Activated naive CD4-positive, alpha-beta T cell treated with anti-CD3 and anti-CD28 coated beads, Interleukin-2, amount 50 U/mL, for 24 hours (primary cell): ENCODE results near the gene ATRNL1.
"Not testable (repeated sequence)": the region's sequence is repeated elsewhere in the genome, so short reads cannot be mapped to it uniquely, and the experiment has no call there.

Experiments used
- H3K27ac Mint-ChIP-seq: one replicate; pipeline ENCODE4 v1.8.0; 2021; ENCODE audit warnings: mild to moderate bottlenecking, mixed read lengths
- H3K27me3 Mint-ChIP-seq: one replicate; pipeline ENCODE4 v1.8.0; 2021; ENCODE audit warnings: mixed read lengths
- H3K36me3 Mint-ChIP-seq: one replicate; pipeline ENCODE4 v1.8.0; 2021; ENCODE audit warnings: mixed read lengths
- H3K4me1 Mint-ChIP-seq: one replicate; pipeline ENCODE4 v1.8.0; 2021; ENCODE audit warnings: mixed read lengths
- H3K4me3 Mint-ChIP-seq: one replicate; pipeline ENCODE4 v1.8.0; 2021; ENCODE audit warnings: mild to moderate bottlenecking, mixed read lengths
- H3K9me3 Mint-ChIP-seq: one replicate; pipeline ENCODE4 v1.8.0; 2021; ENCODE audit warnings: mixed read lengths

The ATRNL1 gene

DNA sequence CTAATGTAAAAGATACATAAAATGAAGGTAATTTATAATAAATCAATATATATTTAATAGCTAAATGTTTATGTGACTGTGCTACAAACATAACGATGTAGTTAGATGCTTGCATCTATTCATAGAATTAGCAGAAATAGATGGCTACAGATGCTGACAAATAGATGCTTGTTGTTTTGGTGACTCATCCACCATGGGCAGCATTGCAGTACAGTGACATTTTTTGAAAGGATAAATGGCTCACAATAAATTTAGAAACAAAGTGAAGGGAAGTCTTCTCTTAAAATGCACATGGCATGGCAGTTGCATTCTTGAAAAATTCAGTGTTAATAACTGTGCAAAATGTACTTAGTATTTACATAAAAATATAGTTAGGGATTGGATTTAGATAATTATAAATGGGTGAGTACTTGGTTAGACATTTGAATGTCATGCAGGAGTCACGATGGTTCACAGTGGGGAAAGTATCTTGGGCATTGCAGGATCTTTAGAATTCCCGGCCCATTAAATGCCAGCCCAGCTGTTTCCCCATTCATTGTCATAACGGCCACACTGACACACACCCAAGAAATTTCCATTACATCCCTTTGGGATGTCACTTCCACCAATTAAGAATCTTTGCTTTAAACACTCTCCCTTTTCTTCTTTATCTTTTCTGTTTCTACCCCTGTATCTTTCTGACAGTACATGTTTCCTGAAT lies 564.1 kb downstream of the ATRNL1 start:
- Mint-ChIP-seq H3K4me3 (no peak overlapping the region), H3K9me3 (no peaks in the 10 kb centered on the region), H3K27me3 (no peaks in the 10 kb centered on the region), H3K4me1 (no peaks in the 10 kb centered on the region), H3K27ac (no peak overlapping the region), H3K36me3 (no peaks in the 10 kb centered on the region)

DNA sequence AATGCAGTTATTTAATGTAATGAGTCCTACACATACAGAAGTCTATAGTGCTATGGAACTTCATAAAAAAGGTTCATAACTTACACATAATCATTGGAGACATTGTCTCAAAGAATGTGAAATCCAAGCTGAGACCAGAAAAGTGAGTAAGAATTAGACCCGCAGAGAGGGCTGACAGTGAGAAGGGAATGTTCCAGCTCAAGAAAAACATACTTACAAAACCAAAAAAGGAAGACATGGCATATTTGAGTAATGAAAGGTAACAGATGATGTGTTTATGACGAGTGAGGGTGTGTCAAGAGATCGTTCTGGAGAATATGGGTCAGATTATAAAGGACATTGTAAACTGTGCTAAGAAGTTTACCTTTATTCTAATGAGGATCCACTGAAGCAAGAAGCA lies 566.5 kb downstream of the ATRNL1 start:
- Mint-ChIP-seq H3K4me1 (no peaks in the 10 kb centered on the region), H3K27ac (no peak overlapping the region), H3K9me3 (no peaks in the 10 kb centered on the region), H3K27me3 (no peaks in the 10 kb centered on the region), H3K36me3 (no peaks in the 10 kb centered on the region), H3K4me3 (no peak overlapping the region)

DNA sequence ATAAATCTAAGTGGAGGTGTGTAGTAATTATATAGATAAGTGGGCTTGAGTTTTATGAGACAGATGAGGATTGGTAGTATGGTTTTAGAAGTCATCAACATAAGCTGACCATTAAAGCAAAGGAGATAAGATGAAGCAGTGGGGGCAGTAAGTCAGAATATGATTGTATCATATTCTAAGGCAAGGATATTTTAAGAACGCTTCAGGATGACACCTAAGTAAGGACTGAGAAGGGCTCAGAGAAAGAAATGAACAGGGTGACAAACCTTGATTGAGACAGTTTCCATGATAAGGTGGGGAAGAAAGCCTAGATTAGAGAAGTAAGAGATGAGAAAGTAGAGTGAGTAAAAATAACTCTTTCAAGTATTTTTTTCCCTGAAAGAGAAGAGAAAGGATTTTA lies 567.2 kb downstream of the ATRNL1 start:
- H3K4me3 Mint-ChIP-seq: no peak overlapping the region
- no peaks in the 10 kb centered on the region for H3K36me3 Mint-ChIP-seq
- H3K9me3 Mint-ChIP-seq: no peaks in the 10 kb centered on the region
- H3K4me1 Mint-ChIP-seq: no peaks in the 10 kb centered on the region
- no peaks in the 10 kb centered on the region for H3K27me3 Mint-ChIP-seq
- H3K27ac Mint-ChIP-seq: no peak overlapping the region

DNA sequence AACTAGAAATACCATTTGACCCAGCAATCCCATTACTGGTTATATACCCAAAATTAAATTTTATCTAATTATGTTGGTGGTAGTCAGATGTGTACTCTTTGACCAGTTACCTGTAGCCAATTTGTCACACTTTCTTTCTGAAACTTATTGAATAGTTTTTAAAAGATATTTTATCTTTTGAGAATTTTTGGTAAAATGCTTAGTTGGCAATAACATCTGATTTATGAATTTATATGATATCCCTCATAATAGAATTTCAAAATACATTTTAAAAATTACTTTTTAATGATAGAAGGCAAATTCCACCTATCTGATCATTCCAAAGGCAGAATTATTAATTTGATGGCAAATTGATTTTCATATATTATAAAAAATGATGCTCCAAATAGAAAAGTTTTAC lies 569.3 kb downstream of the ATRNL1 start:
- H3K9me3 Mint-ChIP-seq: no peaks in the 10 kb centered on the region
- H3K4me3 Mint-ChIP-seq: no peak overlapping the region
- H3K27me3 Mint-ChIP-seq: no peaks in the 10 kb centered on the region
- no peaks in the 10 kb centered on the region for H3K4me1 Mint-ChIP-seq
- no peak overlapping the region for H3K27ac Mint-ChIP-seq
- no peaks in the 10 kb centered on the region for H3K36me3 Mint-ChIP-seq

- Mint-ChIP-seq H3K27me3 (no peaks in the 10 kb centered on the region), H3K9me3 (no peaks in the 10 kb centered on the region), H3K4me3 (no peak overlapping the region), H3K36me3 (no peaks in the 10 kb centered on the region), H3K4me1 (no peaks in the 10 kb centered on the region), H3K27ac (no peak overlapping the region)
These were observed 572.4 kb downstream of the ATRNL1 start for GRCh38 chr10:115665549-115665948.

DNA sequence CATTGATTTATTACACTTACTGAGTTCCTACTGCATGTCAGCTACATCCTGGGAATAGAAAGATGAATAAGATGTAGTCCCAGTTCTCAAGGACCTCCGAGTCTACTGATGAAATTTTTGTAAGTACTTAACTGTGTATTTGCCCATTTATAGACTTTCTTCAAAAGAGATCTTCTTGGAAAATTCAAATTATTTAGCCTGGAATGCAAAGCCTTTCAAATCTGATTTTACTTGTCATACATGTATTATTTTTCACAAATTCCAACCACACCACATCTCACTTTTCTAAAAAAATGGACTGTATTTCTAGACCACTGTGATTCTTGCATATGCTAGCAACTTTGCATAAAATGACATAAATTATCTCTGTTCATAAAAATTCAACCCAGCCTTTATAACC lies 581.3 kb downstream of the ATRNL1 start:
- peaks cover 8% of the 10 kb centered on the region for H3K9me3 Mint-ChIP-seq
- no peaks in the 10 kb centered on the region for H3K27me3 Mint-ChIP-seq
- no peak overlapping the region for H3K27ac Mint-ChIP-seq
- no peaks in the 10 kb centered on the region for H3K36me3 Mint-ChIP-seq
- H3K4me1 Mint-ChIP-seq: no peaks in the 10 kb centered on the region
- no peak overlapping the region for H3K4me3 Mint-ChIP-seq

DNA sequence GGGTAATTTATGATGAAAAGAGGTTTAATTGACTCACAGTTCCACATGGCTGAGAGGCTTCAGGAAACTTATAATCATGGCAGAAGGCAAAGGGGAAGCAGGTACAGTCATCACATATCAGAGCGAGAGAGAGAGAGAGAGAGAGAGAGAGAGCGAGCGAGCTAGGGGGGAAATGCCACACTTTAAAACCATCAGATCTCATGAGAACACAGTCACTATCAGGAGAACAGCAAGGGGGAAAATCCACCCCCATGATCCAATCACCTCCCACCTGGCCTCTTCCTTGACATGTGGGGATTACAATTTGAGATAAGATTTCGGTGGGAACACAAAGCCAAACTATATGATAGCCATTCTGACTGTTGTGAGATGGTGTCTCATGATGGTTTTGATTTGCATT lies 603.6 kb downstream of the ATRNL1 start:
- Mint-ChIP-seq H3K27ac (no peak overlapping the region), H3K9me3 (no peaks in the 10 kb centered on the region), H3K27me3 (no peaks in the 10 kb centered on the region), H3K4me3 (no peak overlapping the region), H3K4me1 (no peaks in the 10 kb centered on the region), H3K36me3 (no peaks in the 10 kb centered on the region)

- Mint-ChIP-seq H3K27ac (no peak overlapping the region), H3K9me3 (no peaks in the 10 kb centered on the region), H3K36me3 (no peaks in the 10 kb centered on the region), H3K4me1 (no peaks in the 10 kb centered on the region), H3K4me3 (no peak overlapping the region), H3K27me3 (no peaks in the 10 kb centered on the region)
These were observed 612.9 kb downstream of the ATRNL1 start for GRCh38 chr10:115706026-115706425.

DNA sequence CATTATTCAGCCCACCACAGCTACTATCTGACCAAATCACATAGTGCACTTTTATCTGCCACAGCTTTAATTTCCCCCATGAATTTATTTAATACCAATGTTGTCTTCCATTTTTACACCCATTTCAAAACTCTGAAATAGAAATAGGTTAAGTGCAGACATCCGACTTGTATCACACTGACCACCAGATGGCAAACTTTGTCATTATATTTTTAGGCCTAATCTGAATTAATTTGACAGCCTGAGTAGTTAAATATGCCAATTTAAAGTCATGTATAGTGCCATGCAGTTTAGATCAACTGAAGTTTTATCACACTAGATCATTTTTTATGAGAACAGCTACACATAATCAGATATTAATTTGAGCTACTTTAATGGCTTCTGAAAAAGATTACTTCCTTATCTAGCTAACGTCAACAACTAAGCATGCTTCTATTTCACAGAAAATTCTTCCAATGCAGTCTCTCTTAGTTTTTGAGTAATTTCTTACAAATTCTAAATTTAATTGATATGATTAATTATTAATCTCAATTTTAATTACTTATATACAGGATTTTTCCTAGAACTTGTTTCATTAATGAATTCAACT lies 613.4 kb downstream of the ATRNL1 start:
- Mint-ChIP-seq H3K9me3 (no peaks in the 10 kb centered on the region), H3K27ac (no peak overlapping the region), H3K36me3 (no peaks in the 10 kb centered on the region), H3K4me3 (no peak overlapping the region), H3K27me3 (no peaks in the 10 kb centered on the region), H3K4me1 (no peaks in the 10 kb centered on the region)

- Mint-ChIP-seq H3K4me1 (no peaks in the 10 kb centered on the region), H3K9me3 (no peaks in the 10 kb centered on the region), H3K27ac (no peak overlapping the region), H3K36me3 (no peaks in the 10 kb centered on the region), H3K4me3 (no peak overlapping the region), H3K27me3 (no peaks in the 10 kb centered on the region)
These were observed 617.0 kb downstream of the ATRNL1 start for GRCh38 chr10:115710136-115710535.

- H3K27ac Mint-ChIP-seq: no peak overlapping the region
- no peaks in the 10 kb centered on the region for H3K27me3 Mint-ChIP-seq
- no peak overlapping the region for H3K4me3 Mint-ChIP-seq
- no peaks in the 10 kb centered on the region for H3K4me1 Mint-ChIP-seq
- no peaks in the 10 kb centered on the region for H3K36me3 Mint-ChIP-seq
- no peaks in the 10 kb centered on the region for H3K9me3 Mint-ChIP-seq
These were observed 618.1 kb downstream of the ATRNL1 start for GRCh38 chr10:115711306-115711705.

DNA sequence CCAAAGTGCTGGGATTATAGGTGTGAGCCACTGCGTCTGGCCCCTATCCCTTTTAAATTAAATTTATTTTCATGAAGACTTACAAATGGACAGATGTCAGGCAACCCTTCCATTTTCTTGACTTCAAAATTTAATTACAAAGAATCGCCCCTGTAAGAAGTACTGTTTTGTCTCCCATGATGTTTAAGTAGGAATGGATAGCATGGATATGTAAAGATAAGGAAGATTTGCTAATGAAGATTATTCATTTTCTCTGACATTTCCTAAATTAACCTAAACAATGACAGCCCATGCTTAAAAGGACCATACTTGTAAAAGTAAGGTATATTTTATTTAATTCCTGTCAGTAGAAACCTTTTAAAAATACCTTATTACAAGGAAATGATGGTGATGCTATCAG lies 627.0 kb downstream of the ATRNL1 start:
- Mint-ChIP-seq H3K4me3 (no peak overlapping the region), H3K36me3 (no peaks in the 10 kb centered on the region), H3K9me3 (no peaks in the 10 kb centered on the region), H3K27ac (no peak overlapping the region), H3K4me1 (no peaks in the 10 kb centered on the region), H3K27me3 (no peaks in the 10 kb centered on the region)

GRCh38 chr10:115727129-115727528 lies 634.0 kb downstream of the ATRNL1 start:
- no peaks in the 10 kb centered on the region for H3K4me1 Mint-ChIP-seq
- no peak overlapping the region for H3K4me3 Mint-ChIP-seq

GRCh38 chr10:115744089-115744488 lies 650.9 kb downstream of the ATRNL1 start:
- H3K36me3 Mint-ChIP-seq: no peaks in the 10 kb centered on the region
- no peak overlapping the region for H3K27ac Mint-ChIP-seq
- no peaks in the 10 kb centered on the region for H3K4me1 Mint-ChIP-seq
- no peaks in the 10 kb centered on the region for H3K9me3 Mint-ChIP-seq
- H3K4me3 Mint-ChIP-seq: no peak overlapping the region
- H3K27me3 Mint-ChIP-seq: no peaks in the 10 kb centered on the region

More at GRCh38 chr10:115727129-115727528, 634.0 kb downstream of the ATRNL1 start:
- H3K27me3 Mint-ChIP-seq: no peaks in the 10 kb centered on the region
- peaks cover 7% of the 10 kb centered on the region for H3K9me3 Mint-ChIP-seq
- no peak overlapping the region for H3K27ac Mint-ChIP-seq
- no peaks in the 10 kb centered on the region for H3K36me3 Mint-ChIP-seq

GRCh38 chr10:115745943-115746342 lies 652.8 kb downstream of the ATRNL1 start:
- Mint-ChIP-seq H3K36me3 (no peaks in the 10 kb centered on the region), H3K27me3 (no peaks in the 10 kb centered on the region), H3K4me1 (no peaks in the 10 kb centered on the region), H3K4me3 (no peak overlapping the region), H3K9me3 (peaks cover 3% of the 10 kb centered on the region), H3K27ac (no peak overlapping the region)

- H3K4me1 Mint-ChIP-seq: no peaks in the 10 kb centered on the region
- no peak overlapping the region for H3K4me3 Mint-ChIP-seq
- H3K27me3 Mint-ChIP-seq: no peaks in the 10 kb centered on the region
- no peaks in the 10 kb centered on the region for H3K36me3 Mint-ChIP-seq
- H3K9me3 Mint-ChIP-seq: peaks cover 4% of the 10 kb centered on the region
- H3K27ac Mint-ChIP-seq: no peak overlapping the region
These were observed 654.6 kb downstream of the ATRNL1 start for GRCh38 chr10:115747811-115748210.

DNA sequence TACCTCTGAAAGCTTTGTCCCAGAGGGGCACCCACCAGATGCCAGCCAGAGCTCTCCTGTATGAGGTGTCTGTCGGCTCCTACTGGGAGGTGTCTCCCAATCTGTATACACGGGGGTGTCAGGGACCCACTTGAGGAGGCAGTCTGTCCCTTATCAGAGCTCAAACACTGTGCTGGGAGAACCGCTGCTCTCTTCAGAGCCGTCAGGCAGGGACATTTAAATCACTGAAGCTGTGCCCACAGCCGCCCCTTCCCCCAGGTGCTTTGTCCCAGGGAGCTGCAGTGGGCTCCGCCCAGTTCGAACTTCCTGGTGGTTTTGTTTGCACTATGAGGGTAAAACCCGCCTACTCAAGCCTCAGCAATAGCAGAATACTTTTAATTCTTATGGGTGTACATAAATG lies 665.3 kb downstream of the ATRNL1 start:
- not testable (repeated sequence) for H3K27ac Mint-ChIP-seq, H3K27me3 Mint-ChIP-seq, H3K36me3 Mint-ChIP-seq, H3K4me3 Mint-ChIP-seq, H3K9me3 Mint-ChIP-seq, H3K4me1 Mint-ChIP-seq
